HepG2 (cell line): ENCODE data around the gene TNP2. TPM values are rescaled to one million over a fixed set of nuclear protein-coding genes. Genes with fewer than 3 reads are reported as not detected.
A peak's percentile ranks its signal among the peaks of the same experiment; 100 is the strongest.

Source experiments
- ATF7 ChIP-seq, 2 experiments: fragments of 450-650 bp in 1 of 2; sonication (generic) in 1 of 2; formaldehyde crosslinking in 1 of 2; IDR thresholded peaks; 2 replicates each; pipeline versions ENCODE4 v1.4.0 to v1.6.1; 2016 to 2020; ENCODE audit warnings: antibody characterized with exemption in 1 of 2, mild to moderate bottlenecking in 1 of 2, missing genetic modification reagents in 1 of 2
- ELF3 ChIP-seq: IDR thresholded peaks from 2 replicates; pipeline ENCODE4 v1.6.1; 2016; ENCODE audit warnings: missing genetic modification reagents, missing compliant biosample characterization
- NFKB2 ChIP-seq: sonication (generic); formaldehyde crosslinking; IDR thresholded peaks from 2 replicates; pipeline ENCODE4 v1.4.0; 2020; ENCODE audit warnings: missing genetic modification reagents, borderline replicate concordance
- PAF1 ChIP-seq: IDR thresholded peaks from 2 replicates; pipeline ENCODE4 v1.6.1; 2016; ENCODE audit warnings: missing genetic modification reagents, missing compliant biosample characterization
- POGK ChIP-seq: sonication (generic); formaldehyde crosslinking; conservative IDR thresholded peaks from 2 replicates; pipeline ENCODE4 v1.8.0; 2022; ENCODE audit warnings: mild to moderate bottlenecking, moderate library complexity, missing genetic modification reagents
- ZNF275 ChIP-seq: sonication (generic); formaldehyde crosslinking; IDR thresholded peaks from 2 replicates; pipeline ENCODE4 v1.8.0; 2022; ENCODE audit warnings: missing genetic modification reagents, mild to moderate bottlenecking, inconsistent platforms, borderline replicate concordance
- ZUFSP ChIP-seq: sonication (generic); formaldehyde crosslinking; IDR thresholded peaks from 2 replicates; pipeline ENCODE4 v1.9.0; 2021; ENCODE audit warnings: missing genetic modification reagents, mild to moderate bottlenecking, borderline replicate concordance
- polyA plus RNA-seq, 8 experiments: library from polyadenylated mRNA; depleted of rRNA in 3 of 8; stranded (reverse) in 7 of 8; unstranded in 1 of 8; fragments of >200 nt; fragmentation: Illumina TruSeq in 4 of 8; extraction: Trizol in 4 of 8; gene quantifications; 2 replicates each; pipeline versions ENCODE4 v1.2.1 to v1.2.3, GENCODE V29; 2011 to 2016; ENCODE audit warnings: low read depth in 4 of 8, missing spikeins in 1 of 8, mixed read lengths in 1 of 8; ENCODE audit not compliant: insufficient read depth in 1 of 8
- total RNA-seq, 5 experiments: library from RNA; depleted of rRNA; stranded (reverse); fragments of >200 nt; fragmentation: Illumina TruSeq; extraction: Trizol; gene quantifications; 2 replicates each; pipeline ENCODE4 v1.2.3, GENCODE V29; 2016; ENCODE audit warnings: low read depth in 1 of 5
- TF ChIP-seq, protein P1 (sequence below): sonication (generic); formaldehyde crosslinking; IDR thresholded peaks from 2 replicates; pipeline ENCODE4 v1.5.1; 2020; ENCODE audit warnings: mild to moderate bottlenecking, missing genetic modification reagents, borderline replicate concordance
- TF ChIP-seq, protein P2 (sequence below): sonication (generic); formaldehyde crosslinking; IDR thresholded peaks from 2 replicates; pipeline ENCODE4 v1.4.0; 2020; ENCODE audit warnings: missing genetic modification reagents, mild to moderate bottlenecking, borderline replicate concordance
- TF ChIP-seq, protein P3 (sequence below): sonication (generic); formaldehyde crosslinking; IDR thresholded peaks from 2 replicates; pipeline ENCODE4 v1.8.1; 2022; ENCODE audit warnings: mild to moderate bottlenecking, missing genetic modification reagents

The TNP2 gene
- total and polyA plus RNA-seq, 2 of the 13 experiments (the other 11 are each of a cell fraction or from before 2014, with no cell fraction given): not detected

- TF ChIP-seq, protein P1, sequence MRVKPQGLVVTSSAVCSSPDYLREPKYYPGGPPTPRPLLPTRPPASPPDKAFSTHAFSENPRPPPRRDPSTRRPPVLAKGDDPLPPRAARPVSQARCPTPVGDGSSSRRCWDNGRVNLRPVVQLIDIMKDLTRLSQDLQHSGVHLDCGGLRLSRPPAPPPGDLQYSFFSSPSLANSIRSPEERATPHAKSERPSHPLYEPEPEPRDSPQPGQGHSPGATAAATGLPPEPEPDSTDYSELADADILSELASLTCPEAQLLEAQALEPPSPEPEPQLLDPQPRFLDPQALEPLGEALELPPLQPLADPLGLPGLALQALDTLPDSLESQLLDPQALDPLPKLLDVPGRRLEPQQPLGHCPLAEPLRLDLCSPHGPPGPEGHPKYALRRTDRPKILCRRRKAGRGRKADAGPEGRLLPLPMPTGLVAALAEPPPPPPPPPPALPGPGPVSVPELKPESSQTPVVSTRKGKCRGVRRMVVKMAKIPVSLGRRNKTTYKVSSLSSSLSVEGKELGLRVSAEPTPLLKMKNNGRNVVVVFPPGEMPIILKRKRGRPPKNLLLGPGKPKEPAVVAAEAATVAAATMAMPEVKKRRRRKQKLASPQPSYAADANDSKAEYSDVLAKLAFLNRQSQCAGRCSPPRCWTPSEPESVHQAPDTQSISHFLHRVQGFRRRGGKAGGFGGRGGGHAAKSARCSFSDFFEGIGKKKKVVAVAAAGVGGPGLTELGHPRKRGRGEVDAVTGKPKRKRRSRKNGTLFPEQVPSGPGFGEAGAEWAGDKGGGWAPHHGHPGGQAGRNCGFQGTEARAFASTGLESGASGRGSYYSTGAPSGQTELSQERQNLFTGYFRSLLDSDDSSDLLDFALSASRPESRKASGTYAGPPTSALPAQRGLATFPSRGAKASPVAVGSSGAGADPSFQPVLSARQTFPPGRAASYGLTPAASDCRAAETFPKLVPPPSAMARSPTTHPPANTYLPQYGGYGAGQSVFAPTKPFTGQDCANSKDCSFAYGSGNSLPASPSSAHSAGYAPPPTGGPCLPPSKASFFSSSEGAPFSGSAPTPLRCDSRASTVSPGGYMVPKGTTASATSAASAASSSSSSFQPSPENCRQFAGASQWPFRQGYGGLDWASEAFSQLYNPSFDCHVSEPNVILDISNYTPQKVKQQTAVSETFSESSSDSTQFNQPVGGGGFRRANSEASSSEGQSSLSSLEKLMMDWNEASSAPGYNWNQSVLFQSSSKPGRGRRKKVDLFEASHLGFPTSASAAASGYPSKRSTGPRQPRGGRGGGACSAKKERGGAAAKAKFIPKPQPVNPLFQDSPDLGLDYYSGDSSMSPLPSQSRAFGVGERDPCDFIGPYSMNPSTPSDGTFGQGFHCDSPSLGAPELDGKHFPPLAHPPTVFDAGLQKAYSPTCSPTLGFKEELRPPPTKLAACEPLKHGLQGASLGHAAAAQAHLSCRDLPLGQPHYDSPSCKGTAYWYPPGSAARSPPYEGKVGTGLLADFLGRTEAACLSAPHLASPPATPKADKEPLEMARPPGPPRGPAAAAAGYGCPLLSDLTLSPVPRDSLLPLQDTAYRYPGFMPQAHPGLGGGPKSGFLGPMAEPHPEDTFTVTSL (CRISPR knock-in tag): no peak
- TF ChIP-seq ZNF275 (CRISPR knock-in tag) (peak; percentile 72), ATF7 (IDR thresholded peaks at IDR 0.05) (no peak), ATF7 (CRISPR knock-in tag; IDR thresholded peaks at IDR 0.05) (peak; percentile 74; the same call in 1 of the 2 replicates), NFKB2 (CRISPR knock-in tag) (no peak), ZUFSP (CRISPR knock-in tag) (no peak), PAF1 (CRISPR knock-in tag) (no peak), ELF3 (CRISPR knock-in tag) (peak; percentile 23; the same call in 1 of the 2 replicates), POGK (peak; percentile 82; the same call in 1 of the 2 replicates)
- TF ChIP-seq, protein P2, sequence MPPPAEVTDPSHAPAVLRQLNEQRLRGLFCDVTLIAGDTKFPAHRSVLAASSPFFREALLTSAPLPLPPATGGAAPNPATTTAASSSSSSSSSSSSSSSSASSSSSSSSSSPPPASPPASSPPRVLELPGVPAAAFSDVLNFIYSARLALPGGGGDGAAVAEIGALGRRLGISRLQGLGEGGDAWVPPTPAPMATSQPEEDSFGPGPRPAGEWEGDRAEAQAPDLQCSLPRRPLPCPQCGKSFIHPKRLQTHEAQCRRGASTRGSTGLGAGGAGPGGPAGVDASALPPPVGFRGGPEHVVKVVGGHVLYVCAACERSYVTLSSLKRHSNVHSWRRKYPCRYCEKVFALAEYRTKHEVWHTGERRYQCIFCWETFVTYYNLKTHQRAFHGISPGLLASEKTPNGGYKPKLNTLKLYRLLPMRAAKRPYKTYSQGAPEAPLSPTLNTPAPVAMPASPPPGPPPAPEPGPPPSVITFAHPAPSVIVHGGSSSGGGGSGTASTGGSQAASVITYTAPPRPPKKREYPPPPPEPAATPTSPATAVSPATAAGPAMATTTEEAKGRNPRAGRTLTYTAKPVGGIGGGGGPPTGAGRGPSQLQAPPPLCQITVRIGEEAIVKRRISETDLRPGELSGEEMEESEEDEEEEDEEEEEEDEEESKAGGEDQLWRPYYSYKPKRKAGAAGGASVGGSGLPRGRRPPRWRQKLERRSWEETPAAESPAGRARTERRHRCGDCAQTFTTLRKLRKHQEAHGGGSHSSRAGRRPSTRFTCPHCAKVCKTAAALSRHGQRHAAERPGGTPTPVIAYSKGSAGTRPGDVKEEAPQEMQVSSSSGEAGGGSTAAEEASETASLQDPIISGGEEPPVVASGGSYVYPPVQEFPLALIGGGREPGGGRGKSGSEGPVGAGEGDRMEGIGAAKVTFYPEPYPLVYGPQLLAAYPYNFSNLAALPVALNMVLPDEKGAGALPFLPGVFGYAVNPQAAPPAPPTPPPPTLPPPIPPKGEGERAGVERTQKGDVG (CRISPR knock-in tag): no peak; the same call in 1 of the 2 replicates
- TF ChIP-seq, protein P3, sequence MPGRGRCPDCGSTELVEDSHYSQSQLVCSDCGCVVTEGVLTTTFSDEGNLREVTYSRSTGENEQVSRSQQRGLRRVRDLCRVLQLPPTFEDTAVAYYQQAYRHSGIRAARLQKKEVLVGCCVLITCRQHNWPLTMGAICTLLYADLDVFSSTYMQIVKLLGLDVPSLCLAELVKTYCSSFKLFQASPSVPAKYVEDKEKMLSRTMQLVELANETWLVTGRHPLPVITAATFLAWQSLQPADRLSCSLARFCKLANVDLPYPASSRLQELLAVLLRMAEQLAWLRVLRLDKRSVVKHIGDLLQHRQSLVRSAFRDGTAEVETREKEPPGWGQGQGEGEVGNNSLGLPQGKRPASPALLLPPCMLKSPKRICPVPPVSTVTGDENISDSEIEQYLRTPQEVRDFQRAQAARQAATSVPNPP (CRISPR knock-in tag): no peak
These were observed 39.6 kb upstream of the TNP2 start (continued) for GRCh38 chr16:11308493-11309283.
